ENCODE data around the gene NAV3. TPM values are rescaled to one million over a fixed set of nuclear protein-coding genes. Genes with fewer than 3 reads are reported as not detected.
"Not testable (repeated sequence)": the region's sequence is repeated elsewhere in the genome, so short reads cannot be mapped to it uniquely, and the experiment has no call there.

The NAV3 gene
- polyA plus RNA-seq, 3 donors, result 0.11 TPM; not detected in 2

DNA sequence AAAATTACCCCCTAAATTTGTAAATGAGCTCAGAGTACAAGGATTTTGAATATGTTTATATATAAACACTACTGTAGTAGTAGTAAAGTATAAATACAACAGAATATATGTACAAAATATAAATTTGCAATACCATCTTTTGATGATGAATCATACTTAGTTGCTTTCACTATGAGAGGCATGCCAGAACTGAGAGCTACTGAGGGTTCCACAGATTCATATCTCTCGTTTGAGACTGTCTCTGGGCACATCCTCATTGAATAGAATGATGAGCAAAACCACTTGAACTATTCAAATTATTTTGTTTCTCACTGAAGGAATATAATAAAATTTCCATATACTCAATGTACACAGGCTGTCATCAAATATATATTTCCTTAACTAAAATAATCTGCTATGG, 417.6 kb downstream of the NAV3 start:
- no peak overlapping the region for H3K4me2 ChIP-seq (replicated peaks; ENCODE audit: extremely low read depth, low read length, poor library complexity, severe bottlenecking)
- no peaks in the 10 kb centered on the region for H4K20me1 ChIP-seq (ENCODE audit: insufficient read depth, low read length)
- Mint-ChIP-seq H3K27me3 (ENCODE audit: low read depth in 3 of 3) (peaks cover 0 to 1% (median 0%) of the 10 kb centered on the region in 3 donors), H3K27ac (no peak overlapping the region), H3K4me1 (no peaks in the 10 kb centered on the region), H3K36me3 (no peaks in the 10 kb centered on the region), H3K4me3 (no peak overlapping the region), H3K9me3 (peaks cover 0 to 10% (median 1%) of the 10 kb centered on the region in 7 donors)
- H3K79me2 ChIP-seq (ENCODE audit: insufficient read depth, low read length), result no peaks in the 10 kb centered on the region
- H3K9me3 ChIP-seq (replicated peaks in 1 of 2; ENCODE audit: control insufficient read depth in 1 of 2, insufficient read depth in 1 of 2, low read length in 2 of 2), result no peaks in the 10 kb centered on the region
- no peaks in the 10 kb centered on the region for H3K36me3 ChIP-seq (replicated peaks in 1 of 2; ENCODE audit: control insufficient read depth in 1 of 2, insufficient read depth in 2 of 2, low read length in 2 of 2)
- H2AFZ ChIP-seq (ENCODE audit: insufficient read depth, low read depth, low read length, poor library complexity, severe bottlenecking), result no peak overlapping the region
- H3K4me3 ChIP-seq (replicated peaks in 1 of 3; ENCODE audit: low read depth in 2 of 3, low read length in 3 of 3), result no peak overlapping the region
- no CpG with 5 or more reads among the region's 1 CpG for WGBS (ENCODE audit: insufficient coverage)
- H3K27me3 ChIP-seq (ENCODE audit: control insufficient read depth in 2 of 2, insufficient read depth in 2 of 2, low read length in 2 of 2), result no peaks in the 10 kb centered on the region
- intact Hi-C loops (cut with micrococcal nuclease), result no loop called here
- no peak overlapping the region for H3K27ac ChIP-seq (ENCODE audit: low read depth in 1 of 2, low read length in 2 of 2)
- no peaks in the 10 kb centered on the region for H3K4me1 ChIP-seq (ENCODE audit: control insufficient read depth in 1 of 2, insufficient read depth in 2 of 2, low read length in 2 of 2)
- DNase-seq, result no peak
- TF ChIP-seq, protein P1, sequence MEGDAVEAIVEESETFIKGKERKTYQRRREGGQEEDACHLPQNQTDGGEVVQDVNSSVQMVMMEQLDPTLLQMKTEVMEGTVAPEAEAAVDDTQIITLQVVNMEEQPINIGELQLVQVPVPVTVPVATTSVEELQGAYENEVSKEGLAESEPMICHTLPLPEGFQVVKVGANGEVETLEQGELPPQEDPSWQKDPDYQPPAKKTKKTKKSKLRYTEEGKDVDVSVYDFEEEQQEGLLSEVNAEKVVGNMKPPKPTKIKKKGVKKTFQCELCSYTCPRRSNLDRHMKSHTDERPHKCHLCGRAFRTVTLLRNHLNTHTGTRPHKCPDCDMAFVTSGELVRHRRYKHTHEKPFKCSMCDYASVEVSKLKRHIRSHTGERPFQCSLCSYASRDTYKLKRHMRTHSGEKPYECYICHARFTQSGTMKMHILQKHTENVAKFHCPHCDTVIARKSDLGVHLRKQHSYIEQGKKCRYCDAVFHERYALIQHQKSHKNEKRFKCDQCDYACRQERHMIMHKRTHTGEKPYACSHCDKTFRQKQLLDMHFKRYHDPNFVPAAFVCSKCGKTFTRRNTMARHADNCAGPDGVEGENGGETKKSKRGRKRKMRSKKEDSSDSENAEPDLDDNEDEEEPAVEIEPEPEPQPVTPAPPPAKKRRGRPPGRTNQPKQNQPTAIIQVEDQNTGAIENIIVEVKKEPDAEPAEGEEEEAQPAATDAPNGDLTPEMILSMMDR (IDR thresholded peaks at IDR 0.05), result no peak
- no peak overlapping the region for H3K9ac ChIP-seq (ENCODE audit: insufficient read depth, low read length, poor library complexity, severe bottlenecking)

DNA sequence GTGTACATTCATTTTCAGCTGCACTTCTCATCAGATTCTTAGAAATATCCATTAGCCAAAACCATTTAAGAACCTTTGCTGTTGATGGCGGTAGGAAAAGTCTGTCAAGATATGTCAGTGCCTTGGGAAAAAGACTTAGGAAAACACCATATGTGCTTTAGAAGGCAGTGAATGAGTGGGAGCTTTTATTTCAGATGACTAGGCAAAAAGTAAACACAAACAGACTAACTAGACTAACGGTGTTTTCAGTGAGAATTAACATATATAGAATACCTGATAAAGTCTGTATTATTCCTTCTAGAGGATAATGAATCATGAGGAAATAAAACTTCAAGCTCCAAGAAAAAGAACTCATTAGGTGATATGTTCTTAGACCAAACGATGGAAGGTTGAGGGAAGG, 418.9 kb downstream of the NAV3 start:
- H4K20me1 ChIP-seq (ENCODE audit: insufficient read depth, low read length), result no peaks in the 10 kb centered on the region
- no peaks in the 10 kb centered on the region for H3K36me3 Mint-ChIP-seq
- DNase-seq, result no peak
- no peak overlapping the region for H3K27ac Mint-ChIP-seq
- H3K27me3 Mint-ChIP-seq (ENCODE audit: low read depth in 3 of 3), result peaks cover 0 to 1% (median 0%) of the 10 kb centered on the region in 3 donors
- H3K36me3 ChIP-seq (replicated peaks in 1 of 2; ENCODE audit: control insufficient read depth in 1 of 2, insufficient read depth in 2 of 2, low read length in 2 of 2), result no peaks in the 10 kb centered on the region
- TF ChIP-seq, protein P1 (IDR thresholded peaks at IDR 0.05), result no peak
- H3K4me3 Mint-ChIP-seq, result no peak overlapping the region
- no peak overlapping the region for H3K27ac ChIP-seq (ENCODE audit: low read depth in 1 of 2, low read length in 2 of 2)
- peaks cover 0 to 8% (median 0%) of the 10 kb centered on the region in 7 donors for H3K9me3 Mint-ChIP-seq
- no peaks in the 10 kb centered on the region for H3K4me1 Mint-ChIP-seq
- H3K9me3 ChIP-seq (replicated peaks in 1 of 2; ENCODE audit: control insufficient read depth in 1 of 2, insufficient read depth in 1 of 2, low read length in 2 of 2), result no peaks in the 10 kb centered on the region
- intact Hi-C loops (cut with micrococcal nuclease), result no loop called here
- H2AFZ ChIP-seq (ENCODE audit: insufficient read depth, low read depth, low read length, poor library complexity, severe bottlenecking), result no peak overlapping the region
- H3K27me3 ChIP-seq (ENCODE audit: control insufficient read depth in 2 of 2, insufficient read depth in 2 of 2, low read length in 2 of 2), result no peaks in the 10 kb centered on the region
- no peak overlapping the region for H3K9ac ChIP-seq (ENCODE audit: insufficient read depth, low read length, poor library complexity, severe bottlenecking)
- no peaks in the 10 kb centered on the region for H3K4me1 ChIP-seq (ENCODE audit: control insufficient read depth in 1 of 2, insufficient read depth in 2 of 2, low read length in 2 of 2)
- no peaks in the 10 kb centered on the region for H3K79me2 ChIP-seq (ENCODE audit: insufficient read depth, low read length)
- WGBS (ENCODE audit: insufficient coverage), result no CpG with 5 or more reads among the region's 3 CpGs
- no peak overlapping the region for H3K4me2 ChIP-seq (replicated peaks; ENCODE audit: extremely low read depth, low read length, poor library complexity, severe bottlenecking)
- no peak overlapping the region for H3K4me3 ChIP-seq (replicated peaks in 1 of 3; ENCODE audit: low read depth in 2 of 3, low read length in 3 of 3)

DNA sequence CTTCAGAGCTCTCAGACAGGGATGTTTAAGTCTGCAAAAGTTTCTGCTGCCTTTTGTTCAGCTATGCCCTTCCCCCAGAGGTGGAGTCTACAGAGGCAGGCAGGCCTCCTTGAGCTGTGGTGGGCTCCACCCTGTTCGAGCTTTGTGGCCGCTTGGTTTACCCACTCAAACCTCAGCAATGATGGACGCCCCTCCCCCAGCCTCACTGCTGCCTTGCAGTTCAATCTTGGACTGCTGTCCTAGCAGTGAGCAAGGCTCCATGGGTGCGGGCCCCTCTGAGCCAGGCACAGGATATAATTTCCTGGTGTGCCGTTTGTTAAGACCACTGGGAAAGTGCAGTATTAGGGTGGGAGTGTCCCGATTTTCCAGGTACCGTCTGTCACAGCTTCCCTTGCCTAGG, 427.0 kb downstream of the NAV3 start:
- H3K9ac ChIP-seq (ENCODE audit: insufficient read depth, low read length, poor library complexity, severe bottlenecking); H2AFZ ChIP-seq (ENCODE audit: insufficient read depth, low read depth, low read length, poor library complexity, severe bottlenecking); intact Hi-C loops (cut with micrococcal nuclease); H3K27ac Mint-ChIP-seq; H3K27me3 ChIP-seq (ENCODE audit: control insufficient read depth in 2 of 2, insufficient read depth in 2 of 2, low read length in 2 of 2); H3K79me2 ChIP-seq (ENCODE audit: insufficient read depth, low read length); H3K4me3 ChIP-seq (replicated peaks in 1 of 3; ENCODE audit: low read depth in 2 of 3, low read length in 3 of 3); H3K27ac ChIP-seq (ENCODE audit: low read depth in 1 of 2, low read length in 2 of 2); H3K4me2 ChIP-seq (replicated peaks; ENCODE audit: extremely low read depth, low read length, poor library complexity, severe bottlenecking); H3K4me3 Mint-ChIP-seq; H3K36me3 Mint-ChIP-seq; DNase-seq; H3K4me1 ChIP-seq (ENCODE audit: control insufficient read depth in 1 of 2, insufficient read depth in 2 of 2, low read length in 2 of 2); H3K36me3 ChIP-seq (replicated peaks in 1 of 2; ENCODE audit: control insufficient read depth in 1 of 2, insufficient read depth in 2 of 2, low read length in 2 of 2); H4K20me1 ChIP-seq (ENCODE audit: insufficient read depth, low read length); H3K27me3 Mint-ChIP-seq (ENCODE audit: low read depth in 3 of 3); H3K4me1 Mint-ChIP-seq: not testable (repeated sequence)
- peaks cover 3 to 17% (median 12%) of the 10 kb centered on the region in 7 donors for H3K9me3 Mint-ChIP-seq
- peaks cover 0 to 13% of the 10 kb centered on the region in 2 donors for H3K9me3 ChIP-seq (replicated peaks in 1 of 2; ENCODE audit: control insufficient read depth in 1 of 2, insufficient read depth in 1 of 2, low read length in 2 of 2)
- WGBS (ENCODE audit: insufficient coverage), result 97% methylated on average over 4 of the region's 7 CpGs

Measured in CD14-positive monocyte (primary cell).